Activated CD8-positive, alpha-beta T cell treated with anti-CD3 and anti-CD28 coated beads for 36 hours (primary cell): ENCODE results near the gene MCEMP1. TPM values are rescaled to one million over a fixed set of nuclear protein-coding genes. Genes with fewer than 3 reads are reported as not detected.

Experiments used
- ATAC-seq: fragments of 200-7000 bp; cut with Tn5 transposase; one replicate; pipeline ENCODE4 v1.10.0; 2021; ENCODE audit warnings: mild to moderate bottlenecking, moderate library complexity
- CTCF ChIA-PET: fragments of 350-600 bp; sonication (Branson Sonifier 250); formaldehyde crosslinking; loops from one replicate; lab custom pipeline; 2021; ENCODE audit warnings: antibody characterized with exemption; lab: Charles Lee
- POLR2A ChIA-PET: fragments of 350-600 bp; sonication (Branson Sonifier 250); formaldehyde crosslinking; loops from one replicate; lab custom pipeline; 2021; ENCODE audit warnings: antibody characterized with exemption; lab: Charles Lee
- DNase-seq: peaks from one replicate; pipeline ENCODE4 v3.0.0-alpha.2; 2020
- H3K27ac Mint-ChIP-seq: one replicate; pipeline ENCODE4 v1.8.0; 2021; ENCODE audit warnings: mild to moderate bottlenecking, mixed read lengths
- H3K27me3 Mint-ChIP-seq: one replicate; pipeline ENCODE4 v1.8.0; 2021; ENCODE audit warnings: mixed read lengths
- H3K36me3 Mint-ChIP-seq: one replicate; pipeline ENCODE4 v1.8.0; 2021; ENCODE audit warnings: low read depth, mixed read lengths
- H3K4me1 Mint-ChIP-seq: one replicate; pipeline ENCODE4 v1.8.0; 2021; ENCODE audit warnings: low read depth, mixed read lengths
- H3K4me3 Mint-ChIP-seq: one replicate; pipeline ENCODE4 v1.8.0; 2021; ENCODE audit warnings: mild to moderate bottlenecking, moderate library complexity, mixed read lengths
- H3K9me3 Mint-ChIP-seq: one replicate; pipeline ENCODE4 v1.8.0; 2021; ENCODE audit warnings: mixed read lengths
- intact Hi-C: fragments of 100-400 bp; cut with micrococcal nuclease; formaldehyde crosslinking; loops from one replicate; pipeline ENCODE4 v1.10.0; 2022
- total RNA-seq, 2 experiments: library from RNA; stranded (reverse); gene quantifications; one replicate each; pipeline ENCODE4 v1.2.3, GENCODE V29; 2021
- TF ChIP-seq, protein P1 (sequence below): fragments of 200-600 bp; IDR thresholded peaks from one replicate; pipeline ENCODE4 v1.8.0; 2022; ENCODE audit warnings: antibody characterized with exemption, mild to moderate bottlenecking

MCEMP1 gene
- total RNA-seq, 2 experiments from 2014 or later = not detected

DNA sequence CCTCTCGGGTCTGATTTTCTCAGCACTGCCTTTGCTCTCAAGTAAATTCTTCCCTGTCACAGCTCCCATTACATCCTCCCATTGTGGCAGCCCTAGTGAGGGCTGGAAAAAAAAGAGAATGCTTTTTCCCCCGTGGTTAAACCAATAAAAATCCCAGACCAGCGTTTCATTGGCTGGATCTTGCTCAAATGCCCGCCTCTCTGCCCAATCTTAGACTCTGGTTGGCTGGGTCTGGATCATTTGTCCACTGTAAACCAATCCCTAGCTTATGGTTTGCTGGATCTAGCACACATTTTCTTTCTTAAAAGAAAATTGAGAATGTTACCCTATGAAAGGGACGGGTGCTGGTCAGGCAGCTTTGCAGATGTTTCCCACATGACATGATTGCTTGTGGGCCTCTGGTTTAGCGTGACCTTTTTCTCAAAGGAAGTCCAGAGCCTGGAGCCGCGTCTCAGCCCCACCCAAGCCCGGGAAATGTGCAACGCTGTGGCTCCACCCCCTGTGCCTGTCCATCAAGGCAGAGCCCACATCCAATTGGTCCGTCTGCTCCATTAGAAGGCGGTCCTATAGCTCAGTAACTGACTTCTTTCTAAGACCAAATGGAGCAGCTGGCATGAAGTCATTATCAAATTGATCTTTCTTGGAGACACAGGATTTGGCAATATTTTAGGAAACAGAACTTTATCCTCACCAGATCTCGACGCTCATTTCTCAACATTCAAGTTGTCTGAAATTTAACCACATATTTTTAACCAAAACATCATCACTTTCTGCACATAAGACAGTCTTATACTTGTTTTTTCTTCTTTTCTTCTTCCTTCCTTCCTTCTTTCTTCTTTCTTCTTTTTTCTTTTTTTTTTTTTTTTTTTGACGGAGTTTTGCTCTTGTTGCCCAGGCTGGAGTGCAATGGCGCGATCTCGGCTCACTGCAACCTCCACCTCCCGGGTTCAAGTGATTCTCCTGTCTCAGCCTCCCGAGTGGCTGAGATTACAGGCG lies 2.6 kb upstream of the MCEMP1 start:
- Mint-ChIP-seq H3K27me3 (peaks cover 53% of the 10 kb centered on the region), H3K4me3 (no peak overlapping the region), H3K9me3 (no peaks in the 10 kb centered on the region), H3K36me3 (no peaks in the 10 kb centered on the region), H3K27ac (no peak overlapping the region), H3K4me1 (peaks cover 43% of the 10 kb centered on the region)
- ATAC-seq = peak; percentile 45
- intact Hi-C loops = no loop called here
- TF ChIP-seq, protein P1, sequence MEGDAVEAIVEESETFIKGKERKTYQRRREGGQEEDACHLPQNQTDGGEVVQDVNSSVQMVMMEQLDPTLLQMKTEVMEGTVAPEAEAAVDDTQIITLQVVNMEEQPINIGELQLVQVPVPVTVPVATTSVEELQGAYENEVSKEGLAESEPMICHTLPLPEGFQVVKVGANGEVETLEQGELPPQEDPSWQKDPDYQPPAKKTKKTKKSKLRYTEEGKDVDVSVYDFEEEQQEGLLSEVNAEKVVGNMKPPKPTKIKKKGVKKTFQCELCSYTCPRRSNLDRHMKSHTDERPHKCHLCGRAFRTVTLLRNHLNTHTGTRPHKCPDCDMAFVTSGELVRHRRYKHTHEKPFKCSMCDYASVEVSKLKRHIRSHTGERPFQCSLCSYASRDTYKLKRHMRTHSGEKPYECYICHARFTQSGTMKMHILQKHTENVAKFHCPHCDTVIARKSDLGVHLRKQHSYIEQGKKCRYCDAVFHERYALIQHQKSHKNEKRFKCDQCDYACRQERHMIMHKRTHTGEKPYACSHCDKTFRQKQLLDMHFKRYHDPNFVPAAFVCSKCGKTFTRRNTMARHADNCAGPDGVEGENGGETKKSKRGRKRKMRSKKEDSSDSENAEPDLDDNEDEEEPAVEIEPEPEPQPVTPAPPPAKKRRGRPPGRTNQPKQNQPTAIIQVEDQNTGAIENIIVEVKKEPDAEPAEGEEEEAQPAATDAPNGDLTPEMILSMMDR = no peak
- peak; percentile 57 for DNase-seq
- CTCF ChIA-PET = interaction anchor here (1.3 to 2.4 kb wide), 3 partner anchors 22 to 178 kb away, joined by 3 to 11 read pairs (median 4); no protein-coding TSS in a partner anchor
- POLR2A ChIA-PET = no interaction called here

DNA sequence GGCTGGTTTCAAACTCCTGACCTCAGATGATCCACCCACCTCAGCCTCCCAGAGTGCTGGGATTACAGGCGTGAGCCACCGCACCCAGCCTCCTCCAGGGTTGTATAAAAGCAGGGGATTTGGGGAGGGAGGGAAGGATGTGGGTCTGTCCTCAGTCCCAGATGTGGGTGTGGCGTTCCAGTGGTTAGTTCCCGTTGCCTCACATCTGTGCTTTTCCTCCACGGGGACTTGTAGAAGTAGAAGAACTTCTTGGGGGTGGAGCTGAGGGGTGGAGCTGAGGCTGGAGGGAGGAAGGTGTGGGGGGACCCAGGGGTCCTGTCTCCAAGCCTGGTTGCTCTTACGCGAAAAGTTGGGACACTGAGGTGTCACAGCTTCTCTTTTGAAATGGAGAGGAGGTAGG lies 514 bp upstream of the MCEMP1 start:
- POLR2A ChIA-PET = no interaction called here
- no peaks in the 10 kb centered on the region for H3K36me3 Mint-ChIP-seq

DNA sequence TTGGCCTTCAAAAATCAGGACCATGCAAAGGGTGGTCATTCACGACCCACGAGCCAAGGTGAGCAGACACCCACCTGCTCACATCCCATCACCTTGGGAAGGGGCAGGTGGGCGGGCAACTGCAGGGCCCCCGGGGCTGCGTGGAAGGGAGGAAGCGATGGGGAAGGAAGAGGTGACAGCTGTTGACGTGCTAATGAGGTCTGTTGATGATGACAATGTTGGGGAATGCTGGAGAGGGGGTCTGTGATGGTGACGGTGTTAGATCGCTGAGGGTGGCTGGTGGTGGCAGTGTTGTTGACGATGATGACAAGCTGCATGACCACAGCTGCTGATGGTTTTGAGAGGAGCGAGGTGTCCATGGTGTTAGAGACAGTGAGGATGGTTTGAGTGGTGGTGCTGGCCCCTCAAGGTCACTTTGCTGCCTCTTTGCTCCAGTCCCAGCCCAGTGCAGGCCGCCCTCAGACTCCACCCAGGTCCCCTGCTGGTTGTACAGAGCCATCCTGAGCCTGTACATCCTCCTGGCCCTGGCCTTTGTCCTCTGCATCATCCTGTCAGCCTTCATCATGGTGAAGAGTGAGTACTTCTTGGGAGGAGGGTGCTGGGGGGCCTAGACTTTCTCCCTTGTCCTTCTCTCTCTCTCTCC lies 900 bp downstream of the MCEMP1 start:
- DNase-seq (no peak), ATAC-seq (no peak)
- ChIA-PET CTCF (interaction anchor here (1.1 to 1.5 kb wide), 4 partner anchors 21 to 122 kb away, joined by 3 to 5 read pairs (median 4); no protein-coding TSS in a partner anchor), POLR2A (interaction anchor here (0.7 to 1.2 kb wide), 4 partner anchors 9 to 122 kb away, joined by 3 to 4 read pairs (median 3); partner anchors contain the start of gene RETN)
- H3K4me1 Mint-ChIP-seq = peaks cover 52% of the 10 kb centered on the region
- no peaks in the 10 kb centered on the region for H3K9me3 Mint-ChIP-seq
- peaks cover 9% of the 10 kb centered on the region for H3K36me3 Mint-ChIP-seq
- H3K4me3 Mint-ChIP-seq = no peak overlapping the region
- H3K27ac Mint-ChIP-seq = no peak overlapping the region
- TF ChIP-seq, protein P1 = no peak
- H3K27me3 Mint-ChIP-seq = peaks cover 33% of the 10 kb centered on the region
- intact Hi-C loops = no loop called here

More for the DNA sequence above, 514 bp upstream of the MCEMP1 start:
- DNase-seq (no peak), ATAC-seq (no peak)
- H3K4me3 Mint-ChIP-seq = no peak overlapping the region
- peaks cover 43% of the 10 kb centered on the region for H3K4me1 Mint-ChIP-seq
- no peak overlapping the region for H3K27ac Mint-ChIP-seq
- TF ChIP-seq, protein P1 = no peak
- H3K9me3 Mint-ChIP-seq = no peaks in the 10 kb centered on the region
- CTCF ChIA-PET = interaction anchor here (0.8 to 1.5 kb wide), 2 partner anchors 123 to 309 kb away, joined by 3 read pairs; no protein-coding TSS in a partner anchor
- intact Hi-C loops = no loop called here
- H3K27me3 Mint-ChIP-seq = peaks cover 38% of the 10 kb centered on the region

DNA sequence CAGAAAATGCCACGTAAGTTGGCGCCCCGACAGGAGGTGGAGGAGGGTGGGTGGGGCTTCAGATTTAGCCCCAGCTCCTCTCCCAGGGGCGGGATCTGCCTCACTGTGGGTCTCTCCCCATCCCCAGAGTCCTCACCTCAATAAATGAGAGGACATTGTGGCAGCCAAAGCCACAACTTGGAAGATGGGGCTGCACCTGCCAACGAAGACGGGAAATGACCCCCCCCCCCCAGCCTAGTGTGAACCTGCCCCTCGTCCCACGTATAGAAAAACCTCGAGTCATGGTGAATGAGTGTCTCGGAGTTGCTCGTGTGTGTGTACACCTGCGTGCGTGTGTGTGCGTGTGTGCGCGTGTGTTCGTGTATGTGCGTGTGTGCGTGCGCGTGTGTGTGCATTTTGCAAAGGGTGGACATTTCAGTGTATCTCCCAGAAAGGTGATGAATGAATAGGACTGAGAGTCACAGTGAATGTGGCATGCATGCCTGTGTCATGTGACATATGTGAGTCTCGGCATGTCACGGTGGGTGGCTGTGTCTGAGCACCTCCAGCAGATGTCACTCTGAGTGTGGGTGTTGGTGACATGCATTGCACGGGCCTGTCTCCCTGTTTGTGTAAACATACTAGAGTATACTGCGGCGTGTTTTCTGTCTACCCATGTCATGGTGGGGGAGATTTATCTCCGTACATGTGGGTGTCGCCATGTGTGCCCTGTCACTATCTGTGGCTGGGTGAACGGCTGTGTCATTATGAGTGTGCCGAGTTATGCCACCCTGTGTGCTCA lies 2.3 kb downstream of the MCEMP1 start:
- Mint-ChIP-seq H3K27me3 (peaks cover 31% of the 10 kb centered on the region), H3K27ac (peak overlapping the region; percentile 75), H3K4me1 (peaks cover 53% of the 10 kb centered on the region), H3K36me3 (peaks cover 15% of the 10 kb centered on the region), H3K9me3 (no peaks in the 10 kb centered on the region), H3K4me3 (peak overlapping the region; percentile 49)
- DNase-seq = peak; percentile 84
- CTCF ChIA-PET = interaction anchor here (0.8 to 1.3 kb wide), 3 partner anchors 23 to 120 kb away, joined by 3 to 6 read pairs (median 5); no protein-coding TSS in a partner anchor
- intact Hi-C loops = no loop called here
- peak; percentile 48 for ATAC-seq
- POLR2A ChIA-PET = interaction anchor here (0.9 to 1.2 kb wide), 2 partner anchors 118 to 120 kb away, joined by 3 to 4 read pairs; no protein-coding TSS in a partner anchor
- TF ChIP-seq, protein P1 = peak; percentile 12
